ENCODE data around the gene INPP4A.

Gene INPP4A

GRCh38 chr2:98501223-98501622 is 56.6 kb downstream of the INPP4A start:
- DNase-seq = no peak

GRCh38 chr2:98501876-98502275 is 57.2 kb downstream of the INPP4A start:
- DNase-seq = no peak

GRCh38 chr2:98502556-98503335 is 58.1 kb downstream of the INPP4A start:
- no peak for DNase-seq

GRCh38 chr2:98503481-98504105 is 58.9 kb downstream of the INPP4A start:
- no peak for DNase-seq

GRCh38 chr2:98504381-98505109 is 59.9 kb downstream of the INPP4A start:
- no peak for DNase-seq

GRCh38 chr2:98505311-98505808 is 60.7 kb downstream of the INPP4A start:
- no peak for DNase-seq

GRCh38 chr2:98505971-98506664 is 61.5 kb downstream of the INPP4A start:
- DNase-seq = no peak

- no peak for DNase-seq
Observed at GRCh38 chr2:98506881-98507280, 62.2 kb downstream of the INPP4A start.

- DNase-seq = no peak
Observed at GRCh38 chr2:98507461-98507860, 62.8 kb downstream of the INPP4A start.

GRCh38 chr2:98507891-98508708 is 63.4 kb downstream of the INPP4A start:
- DNase-seq = peak; percentile 40

GRCh38 chr2:98508709-98509066 is 64.0 kb downstream of the INPP4A start:
- DNase-seq = no peak

GRCh38 chr2:98509542-98510321 is 65.1 kb downstream of the INPP4A start:
- no peak for DNase-seq

- no peak for DNase-seq
Observed at GRCh38 chr2:98510322-98510662, 65.6 kb downstream of the INPP4A start.

GRCh38 chr2:98511981-98512380 is 67.3 kb downstream of the INPP4A start:
- no peak for DNase-seq

GRCh38 chr2:98512699-98513098 is 68.0 kb downstream of the INPP4A start:
- DNase-seq = no peak

GRCh38 chr2:98514096-98514639 is 69.5 kb downstream of the INPP4A start:
- no peak for DNase-seq

- DNase-seq = no peak
Observed at GRCh38 chr2:98514879-98515249, 70.2 kb downstream of the INPP4A start.

GRCh38 chr2:98515250-98515991 is 70.8 kb downstream of the INPP4A start:
- DNase-seq = no peak

GRCh38 chr2:98516571-98516970 is 71.9 kb downstream of the INPP4A start:
- DNase-seq = no peak

GRCh38 chr2:98517636-98518035 is 73.0 kb downstream of the INPP4A start:
- no peak for DNase-seq

GRCh38 chr2:98518101-98518500 is 73.4 kb downstream of the INPP4A start:
- DNase-seq = no peak

Data from DMS79 (cell line).